HG02798 (cell line): Measurements from ENCODE around the gene SQOR.

Source experiments
- ATAC-seq: cut with Tn5 transposase; IDR thresholded peaks from one replicate; pipeline ENCODE4 v1.9.1; 2021; ENCODE audit warnings: mild to moderate bottlenecking; ENCODE audit not compliant: unreplicated experiment, poor library complexity

SQOR gene

DNA sequence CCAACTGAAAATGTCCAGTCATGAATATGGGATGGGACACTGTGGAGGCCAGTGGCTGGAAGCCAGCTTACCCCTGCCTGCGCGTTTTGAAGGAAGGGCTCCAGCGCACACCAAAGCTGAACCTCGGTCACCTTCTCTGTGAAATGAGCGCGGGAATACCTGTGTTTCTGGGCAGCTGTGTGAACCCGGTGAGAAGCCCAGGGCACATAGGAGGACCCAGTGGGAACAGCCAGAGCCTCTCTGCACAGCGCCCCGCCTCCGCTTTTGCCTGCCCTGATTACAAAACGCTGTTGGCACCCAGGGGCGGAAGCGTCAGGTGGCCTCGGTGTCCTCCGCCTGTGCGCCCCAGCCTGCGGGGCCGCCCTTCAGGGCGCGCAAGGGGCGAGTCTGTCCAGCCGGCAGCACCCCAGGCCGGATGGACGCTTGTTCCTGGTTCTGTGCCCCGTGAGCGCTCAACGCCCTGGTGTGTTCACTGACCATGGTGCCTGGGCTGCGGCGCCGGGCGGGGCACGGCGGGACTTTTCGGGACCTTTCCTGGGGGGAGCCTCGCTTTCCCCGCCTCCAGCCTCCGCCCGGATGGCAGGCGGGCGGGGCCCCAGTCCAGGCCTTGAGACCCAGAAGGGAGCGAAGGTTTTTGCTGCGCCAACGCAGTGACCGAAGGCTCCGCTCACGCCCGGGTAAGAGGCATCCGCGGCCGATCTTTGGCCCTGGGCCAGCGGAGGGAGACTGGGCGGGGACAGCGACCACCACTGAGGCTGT lies at the start of gene SQOR:
Gene SQOR, plus strand, starts transcription at position 598 of the 759 bp plus-strand sequence. CDS start 23,895 bp downstream, outside the sequence.
- ATAC-seq: peak; percentile 80

- no peak for ATAC-seq
Measured at GRCh38 chr15:45585069-45585791, 49.6 kb upstream of the SQOR start.

GRCh38 chr15:45586125-45586524 lies 48.7 kb upstream of the SQOR start:
- no peak for ATAC-seq

GRCh38 chr15:45586601-45587094 lies 48.2 kb upstream of the SQOR start:
- peak; percentile 7 for ATAC-seq

- peak; percentile 82 for ATAC-seq
Measured at GRCh38 chr15:45587095-45587862, 47.5 kb upstream of the SQOR start, which contains the start of gene BLOC1S6. TSS of gene BLOC1S6 (plus strand) at chr15:45587379. CDS start at chr15:45587444, 65 bp downstream.

- no peak for ATAC-seq
Measured at GRCh38 chr15:45587863-45588170, 47.0 kb upstream of the SQOR start.

- ATAC-seq: no peak
Measured at GRCh38 chr15:45588219-45588875, 46.5 kb upstream of the SQOR start.

DNA sequence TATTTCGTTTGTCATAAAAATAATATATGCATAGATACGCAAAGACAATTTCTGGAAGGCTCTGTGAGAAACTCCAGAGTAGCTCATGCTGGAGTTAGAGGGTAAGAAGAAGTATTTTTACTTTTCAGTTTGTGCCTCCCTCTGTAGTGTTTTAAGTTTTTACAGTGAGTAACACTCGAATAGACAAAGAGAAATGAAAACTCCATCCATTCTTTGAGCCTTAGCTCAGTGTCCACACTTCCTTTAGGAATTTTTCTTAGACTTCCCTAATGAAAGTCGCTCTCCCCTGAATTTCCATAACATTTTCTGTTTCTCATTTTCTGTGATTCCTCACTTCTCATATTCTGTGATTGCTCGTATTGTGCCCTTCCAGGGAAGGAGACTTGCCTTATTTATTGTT lies 45.6 kb upstream of the SQOR start:
- no peak for ATAC-seq

DNA sequence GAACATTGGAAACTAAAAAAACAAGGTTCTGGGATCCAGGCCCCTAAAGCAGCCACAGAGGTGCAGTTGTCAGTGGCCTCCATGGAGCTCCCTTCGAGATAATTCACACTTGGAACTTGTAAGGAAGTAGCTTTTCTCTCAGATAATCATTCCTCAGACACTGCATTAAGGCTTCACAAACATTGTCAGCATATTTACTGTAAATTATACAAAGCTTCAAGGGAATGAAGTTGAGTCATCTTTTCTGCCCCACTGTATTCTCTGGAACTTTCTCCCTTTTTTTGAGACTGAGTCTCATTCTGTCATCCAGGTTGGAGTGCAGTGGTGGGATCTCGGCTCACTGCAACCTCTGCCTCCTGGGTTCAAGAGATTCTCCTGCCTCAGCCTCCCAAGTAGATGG lies 40.5 kb upstream of the SQOR start:
- no peak for ATAC-seq

- ATAC-seq: no peak
Measured at GRCh38 chr15:45594835-45595530, 39.8 kb upstream of the SQOR start.

DNA sequence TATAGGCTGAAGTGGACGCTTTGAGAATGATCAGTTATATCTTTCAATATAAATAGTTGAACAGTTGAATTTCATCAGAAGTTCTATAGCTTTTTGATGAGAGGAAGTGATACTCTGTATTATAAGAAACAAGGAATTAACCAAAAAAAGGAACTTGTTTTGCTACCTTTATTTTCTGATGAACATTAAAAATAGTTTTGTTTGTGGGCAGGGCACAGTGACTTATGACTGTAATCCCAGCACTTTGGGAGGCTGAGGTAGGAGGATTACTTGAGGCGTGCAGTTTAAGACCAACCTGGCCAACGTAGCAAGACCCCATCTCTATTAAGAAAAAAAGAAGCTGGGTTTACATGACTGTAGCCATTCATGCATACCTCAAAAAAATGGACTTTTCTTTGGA lies 30.9 kb upstream of the SQOR start:
- ATAC-seq: no peak

DNA sequence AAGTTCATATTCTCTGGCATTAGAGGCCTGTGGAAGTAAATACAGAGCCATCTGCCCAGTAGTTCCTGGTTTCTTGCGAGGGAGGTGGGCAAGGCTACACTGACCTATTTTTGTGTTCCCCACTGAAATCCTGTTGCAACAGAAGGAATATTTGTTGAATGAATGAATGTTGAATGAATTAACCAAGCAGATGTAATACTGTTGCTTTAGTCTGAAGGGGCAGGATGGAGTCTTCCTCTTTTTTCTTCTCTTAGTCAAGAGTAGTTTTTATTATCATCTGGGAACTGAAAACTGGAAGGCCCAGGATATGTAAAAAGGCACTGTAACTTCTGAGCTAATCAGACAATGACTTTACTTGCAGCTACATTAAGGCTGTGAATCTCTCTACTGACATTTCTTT lies 30.5 kb upstream of the SQOR start:
- no peak for ATAC-seq

DNA sequence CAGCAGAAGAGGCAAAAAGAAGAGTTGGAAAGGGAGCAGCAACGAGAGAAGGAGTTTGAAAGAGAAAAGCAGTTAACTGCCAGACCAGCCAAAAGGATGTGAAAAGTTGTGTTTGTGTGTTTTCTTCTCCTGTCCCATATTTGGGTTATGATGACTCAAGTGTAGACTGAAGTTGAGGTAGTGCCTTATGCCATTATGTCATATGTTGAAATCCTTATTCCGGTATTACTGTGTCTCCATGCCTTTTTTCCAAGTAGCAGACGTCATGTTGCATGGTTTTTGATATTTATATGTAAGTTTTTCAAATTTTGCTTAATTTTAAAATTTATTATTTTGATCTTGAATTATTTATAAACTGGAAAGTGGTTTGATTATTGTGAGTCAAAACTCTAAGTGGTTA lies 28.4 kb upstream of the SQOR start:
- no peak for ATAC-seq

DNA sequence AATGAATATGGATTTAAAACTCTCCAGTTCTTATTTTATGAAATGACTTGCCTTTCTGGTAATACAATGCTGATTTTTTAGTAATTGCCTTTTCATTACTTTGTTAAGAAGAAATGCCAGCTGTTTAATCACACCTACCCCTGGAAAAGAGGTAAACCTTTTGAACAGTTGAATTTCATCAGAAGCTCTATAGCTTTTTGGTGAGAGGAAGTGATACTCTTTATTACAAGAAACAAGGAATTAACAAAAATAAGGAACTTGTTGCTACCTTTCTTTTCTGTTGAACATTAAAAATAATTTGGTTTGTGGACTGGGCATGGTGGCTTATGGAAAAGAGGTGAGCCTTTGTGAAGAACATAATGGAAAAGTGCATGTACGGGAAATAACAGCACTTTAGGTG lies 28.0 kb upstream of the SQOR start:
- no peak for ATAC-seq

GRCh38 chr15:45611305-45611704 lies 23.5 kb upstream of the SQOR start:
- ATAC-seq: no peak

DNA sequence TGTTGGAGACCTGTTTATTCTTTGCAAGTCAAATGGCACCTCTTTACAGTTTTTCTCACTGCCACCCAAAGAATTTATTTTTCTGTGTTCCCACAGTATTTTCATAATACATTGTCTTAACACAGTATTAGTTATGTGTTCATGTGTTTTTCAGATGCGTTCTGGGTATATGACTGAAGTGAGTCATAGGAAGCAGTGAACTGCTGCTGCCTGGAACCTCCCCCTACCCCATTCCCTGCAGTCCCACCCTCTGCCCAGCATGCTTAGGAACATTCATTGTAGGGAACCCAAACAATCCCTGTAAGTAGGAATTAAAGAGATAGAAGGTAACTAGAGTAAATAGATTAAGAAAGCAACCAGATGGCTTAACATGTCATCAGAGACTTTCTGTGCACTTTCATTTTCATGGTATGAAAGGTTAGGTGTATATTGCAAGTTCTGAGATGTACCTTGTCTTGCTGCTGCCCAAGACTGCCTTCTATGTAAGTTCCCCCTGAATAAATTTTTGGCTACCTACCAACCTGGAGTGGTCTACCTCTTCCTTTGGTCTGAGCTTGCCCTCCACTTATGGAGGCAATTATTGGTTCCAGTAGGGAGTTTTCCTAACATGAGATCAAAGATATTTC lies 21.9 kb upstream of the SQOR start:
- ATAC-seq: no peak

DNA sequence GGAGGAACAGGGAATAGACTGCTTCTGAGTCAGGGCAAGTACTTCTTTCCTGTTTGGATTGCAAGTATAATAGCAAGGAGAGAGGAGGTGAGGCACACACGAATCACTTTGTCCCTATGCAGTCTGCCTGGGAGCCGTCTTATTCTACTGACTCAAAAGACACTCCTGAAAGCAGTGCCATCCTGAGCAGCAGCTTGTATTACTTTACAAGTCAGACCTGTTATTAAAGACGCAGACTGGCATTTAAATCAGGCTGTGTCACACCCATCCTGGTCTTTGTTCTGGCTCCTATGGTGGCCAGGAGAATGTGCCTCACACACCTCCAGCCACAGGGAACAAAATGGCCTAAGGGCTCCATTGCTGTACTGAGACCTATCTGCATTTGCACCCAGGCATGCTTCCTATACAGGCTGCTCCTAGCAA lies 17.9 kb upstream of the SQOR start:
- ATAC-seq: no peak

- no peak for ATAC-seq
Measured at GRCh38 chr15:45618813-45619212, 16.0 kb upstream of the SQOR start.

DNA sequence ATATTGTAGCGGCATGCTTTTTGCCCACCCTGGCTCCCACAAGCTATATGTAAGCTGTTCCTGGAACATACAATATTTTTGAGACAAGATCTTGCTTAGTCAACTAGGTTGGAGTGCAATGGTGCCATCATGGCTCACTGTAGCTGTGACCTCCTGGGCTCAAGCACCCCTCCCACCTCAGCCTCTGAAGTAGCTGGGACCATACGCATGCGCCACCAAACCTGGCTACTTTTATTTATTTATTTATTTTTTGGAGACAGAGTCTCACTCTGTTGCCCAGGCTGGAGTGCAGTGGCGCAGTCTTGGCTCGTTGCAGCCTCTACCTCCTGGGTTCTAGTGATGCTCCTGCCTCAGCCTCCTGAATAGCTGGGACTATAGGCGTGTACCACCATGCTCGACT lies 6.7 kb upstream of the SQOR start:
- no peak for ATAC-seq
